ENCODE measurements around the gene TMEM178B. TPM values are rescaled to one million over a fixed set of nuclear protein-coding genes. Genes with fewer than 3 reads are reported as not detected.
"Not testable (repeated sequence)": the region's sequence is repeated elsewhere in the genome, so short reads cannot be mapped to it uniquely, and the experiment has no call there.

Gene TMEM178B
- total RNA-seq, 1 donor from 2014 or later: 49.8 TPM

DNA sequence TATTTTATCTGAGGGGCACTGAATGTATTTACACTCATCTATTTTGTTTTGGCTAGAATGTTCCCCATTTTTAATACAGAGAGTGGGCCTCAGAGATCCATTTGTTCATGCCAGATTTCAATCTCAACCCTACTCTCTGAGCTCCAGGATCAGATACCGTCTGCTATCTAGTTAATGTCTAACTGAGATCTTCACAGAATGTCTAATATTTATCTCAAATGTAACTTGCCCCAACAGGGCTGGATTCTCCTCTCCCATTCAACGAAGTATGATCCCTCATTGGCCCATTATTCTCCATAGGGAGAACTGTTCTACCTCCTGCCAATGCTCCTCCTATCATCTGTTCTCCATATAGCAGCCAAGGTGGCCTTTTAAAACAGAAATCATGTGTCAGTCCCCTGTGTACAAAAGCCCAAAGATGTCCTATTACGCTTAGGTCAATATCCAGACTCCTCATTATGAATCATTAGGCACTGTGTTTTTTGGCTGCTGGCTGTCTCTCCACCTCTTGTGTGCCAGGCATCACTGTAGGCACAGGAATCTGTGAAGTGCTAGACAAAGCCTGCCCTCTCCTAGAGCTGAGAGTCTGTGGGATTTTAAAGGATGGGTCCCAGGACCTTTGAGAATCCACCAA lies 308.0 kb downstream of the TMEM178B start:
- no peak for DNase-seq
- peaks cover 3% of the 10 kb centered on the region for H3K9me3 Mint-ChIP-seq (ENCODE audit: unreplicated experiment)
- peak overlapping the region; percentile 53 for H3K4me3 Mint-ChIP-seq (ENCODE audit: unreplicated experiment)
- H3K36me3 Mint-ChIP-seq (ENCODE audit: unreplicated experiment): no peaks in the 10 kb centered on the region
- no peak overlapping the region for H3K27ac Mint-ChIP-seq (ENCODE audit: unreplicated experiment)
- no peaks in the 10 kb centered on the region for H3K27me3 Mint-ChIP-seq (ENCODE audit: unreplicated experiment)
- TF ChIP-seq CTCF (IDR thresholded peaks at IDR 0.05; ENCODE audit: partially characterized antibody, unreplicated experiment): no peak
- H3K4me1 Mint-ChIP-seq (ENCODE audit: low read depth, unreplicated experiment): peaks cover 11% of the 10 kb centered on the region

DNA sequence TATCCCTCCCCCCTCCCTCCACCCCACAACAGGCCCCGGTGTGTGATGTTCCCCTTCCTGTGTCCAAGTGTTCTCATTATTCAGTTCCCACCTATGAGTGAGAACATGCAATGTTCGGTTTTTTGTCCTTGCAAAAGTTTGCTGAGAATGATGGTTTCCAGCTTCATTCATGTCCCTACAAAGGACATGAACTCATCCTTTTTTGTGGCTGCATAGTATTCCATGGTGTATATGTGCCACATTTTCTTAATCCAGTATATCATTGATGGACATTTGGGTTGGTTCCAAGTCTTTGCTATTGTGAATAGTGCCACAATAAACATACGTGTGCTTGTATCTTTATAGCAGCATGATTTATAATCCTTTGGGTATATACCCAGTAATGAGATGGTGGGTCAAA lies 309.5 kb downstream of the TMEM178B start:
- H3K4me3 Mint-ChIP-seq (ENCODE audit: unreplicated experiment); H3K27ac Mint-ChIP-seq (ENCODE audit: unreplicated experiment); H3K9me3 Mint-ChIP-seq (ENCODE audit: unreplicated experiment); DNase-seq; H3K27me3 Mint-ChIP-seq (ENCODE audit: unreplicated experiment); H3K36me3 Mint-ChIP-seq (ENCODE audit: unreplicated experiment): not testable (repeated sequence)
- H3K4me1 Mint-ChIP-seq (ENCODE audit: low read depth, unreplicated experiment): peaks cover 11% of the 10 kb centered on the region

DNA sequence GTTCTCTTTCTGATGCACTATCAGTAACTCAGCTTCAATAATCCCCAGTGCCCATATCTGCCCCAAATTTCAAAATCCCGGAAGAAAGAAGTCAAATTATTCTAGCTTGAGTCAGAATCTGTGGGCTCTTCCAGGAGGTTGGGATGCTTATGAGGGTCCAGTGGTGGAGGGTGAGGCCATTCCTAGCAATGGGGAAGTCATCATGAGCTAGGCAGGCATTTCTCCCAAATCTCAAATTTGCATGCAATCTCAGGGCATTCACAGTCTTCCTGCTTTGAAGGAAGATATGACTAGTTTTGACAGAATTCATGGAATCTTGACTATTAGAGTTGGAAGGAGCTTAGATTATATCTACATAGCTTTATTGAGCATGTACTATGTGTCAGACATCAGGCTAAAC lies 313.0 kb downstream of the TMEM178B start:
- peaks cover 4% of the 10 kb centered on the region for H3K36me3 Mint-ChIP-seq (ENCODE audit: unreplicated experiment)
- no peak overlapping the region for H3K4me3 Mint-ChIP-seq (ENCODE audit: unreplicated experiment)
- no peak overlapping the region for H3K27ac Mint-ChIP-seq (ENCODE audit: unreplicated experiment)
- H3K27me3 Mint-ChIP-seq (ENCODE audit: unreplicated experiment): no peaks in the 10 kb centered on the region
- H3K4me1 Mint-ChIP-seq (ENCODE audit: low read depth, unreplicated experiment): peaks cover 30% of the 10 kb centered on the region
- TF ChIP-seq CTCF (IDR thresholded peaks at IDR 0.05; ENCODE audit: partially characterized antibody, unreplicated experiment): no peak
- peaks cover 8% of the 10 kb centered on the region for H3K9me3 Mint-ChIP-seq (ENCODE audit: unreplicated experiment)
- no peak for DNase-seq

- Mint-ChIP-seq H3K27ac (ENCODE audit: unreplicated experiment) (peak overlapping the region; percentile 26), H3K27me3 (ENCODE audit: unreplicated experiment) (no peaks in the 10 kb centered on the region)
These were observed 313.8 kb downstream of the TMEM178B start for GRCh38 chr7:141387521-141388217.

GRCh38 chr7:141389140-141389796 lies 315.4 kb downstream of the TMEM178B start:
- no peaks in the 10 kb centered on the region for H3K27me3 Mint-ChIP-seq (ENCODE audit: unreplicated experiment)
- H3K4me1 Mint-ChIP-seq (ENCODE audit: low read depth, unreplicated experiment): peaks cover 27% of the 10 kb centered on the region
- H3K4me3 Mint-ChIP-seq (ENCODE audit: unreplicated experiment): peak overlapping the region; percentile 48
- peaks cover 8% of the 10 kb centered on the region for H3K9me3 Mint-ChIP-seq (ENCODE audit: unreplicated experiment)
- DNase-seq: no peak
- peak overlapping the region; percentile 89 for H3K27ac Mint-ChIP-seq (ENCODE audit: unreplicated experiment)
- peaks cover 4% of the 10 kb centered on the region for H3K36me3 Mint-ChIP-seq (ENCODE audit: unreplicated experiment)
- TF ChIP-seq CTCF (IDR thresholded peaks at IDR 0.05; ENCODE audit: partially characterized antibody, unreplicated experiment): no peak

More at GRCh38 chr7:141387521-141388217, 313.8 kb downstream of the TMEM178B start:
- Mint-ChIP-seq H3K4me1 (ENCODE audit: low read depth, unreplicated experiment) (peaks cover 27% of the 10 kb centered on the region), H3K9me3 (ENCODE audit: unreplicated experiment) (peaks cover 8% of the 10 kb centered on the region), H3K4me3 (ENCODE audit: unreplicated experiment) (no peak overlapping the region), H3K36me3 (ENCODE audit: unreplicated experiment) (peaks cover 4% of the 10 kb centered on the region)
- DNase-seq: no peak
- no peak for TF ChIP-seq CTCF (IDR thresholded peaks at IDR 0.05; ENCODE audit: partially characterized antibody, unreplicated experiment)

Measured in glutamatergic neuron (in vitro differentiated cells).